Inflammatory macrophage treated with lipopolysaccharide for 1 hour (primary cell): ENCODE results near the gene AQP12A.
"Not testable (repeated sequence)": the region's sequence is repeated elsewhere in the genome, so short reads cannot be mapped to it uniquely, and the experiment has no call there.

Experiments
- DNase-seq, 2 donors: peaks; one replicate each; pipeline ENCODE4 v3.0.0-alpha.2; 2020 to 2022

Gene AQP12A

GRCh38 chr2:240691631-240692420 is at the start of gene AQP12A:
Gene AQP12A (plus strand): TSS chr2:240691866. CDS start chr2:240691914, 48 bp downstream.
- DNase-seq = not testable (repeated sequence)

- DNase-seq = no peak
Observed at GRCh38 chr2:240642061-240642805, 49.4 kb upstream of the AQP12A start.

DNA sequence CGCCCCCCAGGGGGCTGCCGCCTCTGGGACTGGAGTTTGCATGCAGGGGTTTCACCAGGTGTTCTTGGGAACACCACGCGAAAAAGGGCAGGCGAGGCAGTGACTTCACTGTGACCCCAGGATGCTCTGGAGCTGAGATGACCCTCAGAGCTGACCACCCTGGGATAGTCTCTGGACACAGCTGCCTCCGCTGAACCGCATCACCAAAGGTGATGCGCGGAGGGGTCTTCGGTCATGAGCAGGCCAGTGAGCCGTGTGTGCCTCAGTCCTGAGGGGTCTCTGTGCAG is 48.9 kb upstream of the AQP12A start:
- no peak for DNase-seq

DNA sequence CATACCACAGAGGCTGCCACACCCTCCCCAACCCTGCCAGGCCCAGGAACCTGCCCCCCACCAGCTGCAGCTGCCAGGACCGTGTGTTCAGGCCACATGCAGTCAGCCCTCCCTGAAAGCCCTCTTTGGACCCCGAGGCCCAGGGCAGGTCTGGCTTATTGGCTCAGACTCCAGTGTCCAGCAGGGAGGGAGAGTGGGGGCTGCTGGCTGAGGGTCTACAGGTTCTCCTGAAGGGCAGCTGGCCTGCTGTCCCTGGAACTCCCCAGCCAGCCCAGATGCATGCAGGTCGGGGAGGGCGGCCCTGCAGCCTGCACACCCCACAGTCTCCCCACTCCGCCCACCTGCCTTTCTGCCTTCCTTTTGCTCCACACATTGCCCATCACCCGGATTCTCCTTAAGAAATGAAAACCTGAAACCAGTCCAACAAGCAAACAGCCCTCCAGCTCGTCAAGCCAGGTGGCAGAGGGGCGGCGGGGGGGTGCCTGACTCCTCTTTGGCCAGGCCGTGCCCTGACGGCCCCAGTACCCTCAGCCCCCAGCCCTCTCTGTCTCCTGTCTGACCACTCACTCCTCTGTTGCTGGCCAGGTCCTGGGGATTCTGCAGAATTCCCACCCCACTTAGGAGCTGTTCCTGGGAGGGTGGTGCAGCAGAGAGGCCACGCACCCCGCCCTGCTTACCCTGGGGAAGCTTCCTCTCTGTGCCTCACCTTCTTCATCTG is 48.4 kb upstream of the AQP12A start:
- no peak for DNase-seq

DNA sequence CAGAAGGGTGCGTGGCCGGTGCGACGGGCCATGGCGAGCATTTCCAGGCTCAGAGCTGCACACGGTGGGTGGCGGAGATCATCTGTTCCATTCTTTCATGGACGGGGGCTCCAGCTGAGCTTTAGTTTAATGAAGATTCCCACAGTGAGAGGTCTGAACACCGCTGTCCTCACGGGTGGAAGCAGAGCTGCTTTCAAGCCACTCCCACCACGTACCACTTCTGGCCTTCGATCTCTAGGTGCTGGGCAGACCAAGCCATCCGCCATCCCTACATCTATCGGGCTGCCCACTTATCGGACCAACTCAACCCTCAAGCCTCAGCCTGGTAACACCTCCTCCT is 47.9 kb upstream of the AQP12A start:
- no peak for DNase-seq

- no peak for DNase-seq
Observed at GRCh38 chr2:240644171-240644651, 47.5 kb upstream of the AQP12A start.

DNA sequence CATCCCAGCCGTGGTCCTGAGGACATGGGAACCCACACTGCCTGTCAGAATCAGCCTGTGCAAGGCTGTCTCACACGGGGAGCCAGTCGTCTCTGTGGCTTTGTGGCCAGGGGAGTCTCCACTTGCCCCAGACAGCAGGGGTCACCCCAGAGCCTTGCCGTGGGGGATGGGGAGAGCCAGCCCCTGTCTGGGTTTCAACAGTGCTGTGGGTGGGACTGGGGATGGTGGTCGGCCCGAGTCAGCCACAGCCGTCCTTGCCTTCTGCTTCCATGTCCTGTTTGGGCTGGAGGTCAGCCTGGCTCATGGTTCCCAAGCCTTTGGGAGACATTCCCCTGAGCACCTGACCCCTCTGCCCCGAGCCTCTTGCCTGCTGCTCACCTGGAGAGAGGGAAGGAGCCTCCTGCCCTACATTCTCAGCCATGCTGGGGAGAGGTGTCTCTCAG is 46.8 kb upstream of the AQP12A start:
- DNase-seq = no peak

DNA sequence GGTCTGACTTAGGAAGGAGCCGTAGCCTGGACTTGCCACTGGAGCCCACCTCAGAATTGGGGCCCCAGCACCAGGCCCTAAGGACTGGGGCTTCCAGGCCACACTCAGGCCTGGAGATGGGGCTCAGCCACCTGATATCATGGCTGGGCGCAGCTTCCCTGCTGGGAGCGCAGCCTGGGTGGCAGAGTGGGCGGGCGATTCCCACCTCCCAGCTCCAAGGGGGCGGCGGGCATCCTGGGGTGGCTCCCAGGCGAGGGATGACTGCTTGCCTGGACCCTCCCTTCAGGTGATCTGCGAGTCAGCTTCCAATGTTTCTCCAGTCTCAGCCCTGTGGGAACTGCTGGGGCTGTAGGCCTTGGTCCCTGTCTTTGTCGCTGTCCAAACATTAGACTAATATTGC is 46.3 kb upstream of the AQP12A start:
- no peak for DNase-seq

DNA sequence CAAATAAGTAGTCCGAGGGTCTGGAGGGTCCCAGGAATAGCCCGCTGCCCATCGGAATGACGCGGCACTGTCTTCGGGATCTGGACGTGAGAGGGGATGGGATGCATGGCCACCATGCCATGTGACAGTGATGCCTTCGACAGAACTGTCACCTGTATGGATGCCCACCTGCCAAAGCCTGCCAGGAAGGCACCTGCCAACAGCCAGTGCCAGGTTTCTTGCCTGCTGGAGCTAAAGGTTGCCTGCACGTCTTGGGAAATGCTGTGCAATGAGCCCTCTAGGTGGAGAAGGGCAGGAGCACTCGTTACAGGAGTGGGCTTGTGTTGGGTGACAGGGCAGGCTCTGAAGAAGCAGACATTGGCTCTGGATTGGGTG is 45.9 kb upstream of the AQP12A start:
- DNase-seq = no peak

DNA sequence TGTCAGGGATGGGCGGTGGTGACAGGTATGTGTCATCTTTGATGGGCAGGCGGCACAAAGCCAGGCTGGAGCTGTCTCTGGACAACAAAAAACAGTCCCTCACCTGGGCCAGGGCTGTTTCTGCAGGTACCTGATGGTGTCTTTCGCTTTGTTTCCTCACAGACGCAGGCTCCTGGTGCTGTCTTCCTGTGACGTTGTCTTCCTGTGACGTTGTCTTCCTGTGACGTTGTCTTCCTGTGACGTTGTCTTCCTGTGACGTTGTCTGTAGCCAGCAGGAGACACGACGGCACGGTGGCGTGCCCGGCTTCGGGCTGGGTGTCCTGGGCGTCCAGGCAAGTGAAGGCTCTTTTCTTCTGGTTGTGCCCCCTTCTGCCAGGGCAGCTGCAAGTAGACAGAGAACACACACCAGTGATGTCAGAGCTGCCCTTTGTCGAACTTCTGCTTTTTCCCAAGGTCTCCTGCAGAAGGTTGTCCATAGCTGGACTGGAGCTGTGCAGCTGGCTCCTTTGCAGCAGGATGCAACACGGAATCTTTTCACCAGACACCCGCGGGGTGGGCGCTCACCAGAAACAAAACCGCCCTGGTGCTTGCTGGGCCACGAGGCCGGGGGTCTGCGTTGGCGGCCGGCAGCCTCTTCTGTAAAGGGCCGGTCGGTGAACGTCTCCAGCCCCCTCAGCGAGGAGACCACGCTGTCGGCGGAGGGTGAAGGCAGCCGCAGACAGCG is 45.3 kb upstream of the AQP12A start:
- peak; percentile 13 to 28 for DNase-seq

DNA sequence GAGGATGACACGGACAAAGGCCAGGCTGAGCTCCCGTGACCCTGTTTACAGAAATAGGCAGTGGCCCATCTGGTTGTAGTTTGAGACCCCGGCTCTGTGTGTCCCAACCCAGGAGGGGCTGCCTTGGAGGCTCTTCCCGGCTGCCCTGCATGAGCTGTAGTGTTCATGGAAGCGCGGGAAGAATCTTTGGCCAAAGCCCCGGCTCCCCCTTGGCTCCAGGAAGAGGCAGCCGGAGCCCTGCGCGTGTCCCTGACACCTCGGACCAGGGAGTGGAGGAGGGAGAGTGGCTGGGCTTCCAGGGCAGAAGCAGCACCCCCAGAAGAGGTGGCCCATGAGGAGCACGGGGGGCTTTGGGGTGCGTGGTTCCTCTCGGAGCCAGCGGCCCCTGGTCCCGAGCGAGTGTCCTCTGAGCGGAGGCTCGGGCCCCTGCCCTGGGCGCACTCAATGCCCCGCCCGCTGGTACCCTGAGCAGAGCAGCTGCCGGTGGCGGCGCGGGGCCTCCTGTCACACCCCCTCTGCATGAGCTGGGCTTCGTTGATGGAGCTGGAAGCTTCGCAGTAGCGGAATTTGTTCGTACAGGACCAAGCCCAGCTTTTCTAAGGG is 44.7 kb upstream of the AQP12A start:
- no peak for DNase-seq

- DNase-seq = no peak
Observed at GRCh38 chr2:240647503-240648154, 44.0 kb upstream of the AQP12A start.

DNA sequence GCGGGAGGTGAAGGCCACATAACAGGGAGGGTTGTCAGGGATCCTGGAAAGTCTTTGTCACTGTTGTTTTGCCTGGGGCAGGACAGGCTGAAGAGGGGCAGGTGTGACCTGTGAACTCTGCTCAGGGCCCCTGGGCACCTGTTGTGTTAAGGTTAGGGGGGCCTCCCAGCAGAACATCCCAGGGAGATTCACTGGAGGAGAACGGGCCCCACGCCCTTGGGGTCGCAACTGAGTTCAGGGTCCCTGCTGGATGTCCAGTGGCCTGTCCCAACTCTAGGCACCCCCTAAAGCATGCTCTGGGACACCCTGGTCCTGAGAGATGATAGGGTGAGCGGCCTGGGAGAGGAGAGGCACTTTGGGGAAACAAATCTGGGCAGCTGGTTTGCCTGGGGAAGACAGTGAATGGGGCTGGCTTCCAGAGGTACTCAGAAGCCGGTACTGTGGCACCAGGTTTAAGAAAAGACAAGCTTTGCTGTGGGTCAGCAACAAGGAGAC is 43.5 kb upstream of the AQP12A start:
- no peak for DNase-seq

DNA sequence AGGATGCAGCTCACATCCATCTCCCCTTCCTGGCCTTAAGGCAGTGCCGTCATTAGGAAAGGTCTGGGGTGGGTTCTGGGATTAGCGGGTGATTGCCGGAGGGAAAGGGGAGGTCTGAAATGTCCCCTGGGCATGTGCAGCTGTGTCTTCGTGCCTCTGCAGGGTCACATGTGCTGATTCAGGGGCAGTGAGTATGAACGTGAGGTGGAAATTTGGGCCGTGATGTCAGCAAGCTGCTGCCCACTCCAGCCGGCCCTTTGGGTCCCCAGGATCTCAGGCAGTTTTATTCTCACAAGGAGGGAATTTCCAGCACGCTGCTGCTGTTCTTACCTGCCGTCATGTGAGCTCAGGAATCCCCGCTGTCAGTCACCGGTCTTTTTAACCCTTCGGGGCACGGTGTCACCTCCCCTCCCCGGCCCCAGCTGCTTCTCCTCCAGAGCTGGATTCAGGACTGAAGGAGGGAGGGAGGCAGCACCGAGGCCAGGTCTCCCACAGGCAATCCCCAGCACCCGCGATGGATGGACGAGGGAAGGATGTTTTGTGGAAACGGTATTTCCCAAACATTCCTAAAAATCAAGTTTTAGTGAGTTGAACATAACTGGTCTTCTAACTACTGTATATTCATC is 42.9 kb upstream of the AQP12A start:
- DNase-seq = no peak

- no peak for DNase-seq
Observed at GRCh38 chr2:240649331-240649730, 42.3 kb upstream of the AQP12A start.

DNA sequence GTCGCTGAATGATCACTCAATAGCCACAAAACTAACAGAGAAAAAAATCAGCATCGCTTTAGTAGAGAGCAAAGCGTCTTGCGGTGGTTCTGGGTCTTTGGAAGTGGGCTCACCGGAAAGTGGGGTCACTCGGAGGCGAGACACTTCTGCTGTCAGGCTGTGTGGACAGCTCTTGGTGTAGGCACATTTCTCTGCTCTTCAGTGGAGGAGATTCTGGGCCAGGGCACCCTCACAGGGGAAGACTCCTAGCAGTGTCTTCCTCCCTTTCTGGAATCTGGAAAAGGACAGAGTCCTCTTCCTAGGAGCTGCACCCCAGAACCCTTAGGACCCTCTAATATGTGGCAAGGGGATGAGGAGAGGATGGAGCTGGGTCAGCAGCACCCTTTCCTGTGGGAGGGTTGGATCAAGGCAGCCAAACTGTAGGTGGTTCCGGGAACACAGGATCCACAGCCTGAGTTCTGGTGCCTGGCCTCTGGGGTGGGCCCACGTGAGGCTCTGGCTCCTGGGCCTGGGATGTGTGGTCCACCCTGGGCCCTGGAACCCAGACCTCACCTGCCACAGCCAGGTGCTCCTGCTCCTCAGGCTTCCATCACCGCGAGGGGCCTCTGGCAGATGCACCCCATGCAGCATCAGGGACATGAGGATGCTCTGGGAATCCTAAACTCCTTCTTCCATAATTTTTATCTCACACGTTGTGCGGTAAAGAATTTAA is 41.3 kb upstream of the AQP12A start:
- DNase-seq = no peak

- no peak for DNase-seq
Observed at GRCh38 chr2:240651185-240651584, 40.5 kb upstream of the AQP12A start.

- peak; percentile 56 to 77 for DNase-seq
Observed at GRCh38 chr2:240655931-240656886, 35.5 kb upstream of the AQP12A start.

GRCh38 chr2:240659883-240660282 is 31.8 kb upstream of the AQP12A start:
- DNase-seq = not testable (repeated sequence)

- DNase-seq = no peak
Observed at GRCh38 chr2:240662681-240663080, 29.0 kb upstream of the AQP12A start.
